IMR-90 (cell line): ENCODE data around the gene SLC29A1. TPM values are rescaled to one million over a fixed set of nuclear protein-coding genes. Genes with fewer than 3 reads are reported as not detected.

Source experiments
- ATAC-seq: fragments of 200-7000 bp; cut with Tn5 transposase; 2 replicates; pipeline ENCODE4 v1.9.1; 2020; ENCODE audit warnings: low read depth, mild to moderate bottlenecking, moderate library complexity
- BruUV-seq: library from RNA; stranded (reverse); fragments of 400-500 nt; replicated peaks from 2 replicates; lab custom pipeline; 2021; lab: Mats Ljungman, UMichigan
- CTCF ChIA-PET: fragments of 300-600 bp; formaldehyde crosslinking; extraction: SDS; loops from one replicate; lab custom pipeline; 2021; ENCODE audit warnings: antibody characterized with exemption; lab: Yijun Ruan, JAX
- POLR2A ChIA-PET: fragments of 300-600 bp; sonication (Branson Sonifier 250); formaldehyde crosslinking; loops from one replicate; lab custom pipeline; 2022; ENCODE audit warnings: antibody characterized with exemption; ENCODE audit not compliant: unreplicated experiment; lab: Charles Lee
- DNase-seq: peaks from one replicate; pipeline ENCODE4 v3.0.0; 2013
- H2AFZ ChIP-seq: replicated peaks from 2 replicates; pipeline ENCODE3; 2013; ENCODE audit warnings: low read length, mild to moderate bottlenecking; ENCODE audit not compliant: poor library complexity
- H2AK5ac ChIP-seq: 2 replicates; pipeline ENCODE4 v1.6.1; 2013; ENCODE audit warnings: low read depth, low read length, inconsistent platforms
- H2AK9ac ChIP-seq: replicated peaks from 2 replicates; pipeline ENCODE3; 2013; ENCODE audit warnings: mild to moderate bottlenecking, low read depth, low read length, moderate library complexity; ENCODE audit not compliant: poor library complexity
- H2BK120ac ChIP-seq: 2 replicates; pipeline ENCODE4 v1.6.1; 2013; ENCODE audit warnings: low read depth, low read length, inconsistent platforms
- H2BK15ac ChIP-seq: 3 replicates; pipeline ENCODE4 v1.6.1; 2013; ENCODE audit warnings: low read depth, low read length, inconsistent platforms
- H2BK20ac ChIP-seq: 2 replicates; pipeline ENCODE4 v1.6.1; 2013; ENCODE audit warnings: low read depth, mild to moderate bottlenecking, inconsistent platforms, low read length, moderate library complexity
- H2BK5ac ChIP-seq: 2 replicates; pipeline ENCODE4 v1.6.1; 2013; ENCODE audit warnings: mild to moderate bottlenecking, low read depth, low read length, inconsistent platforms; ENCODE audit not compliant: poor library complexity, severe bottlenecking
- H3K14ac ChIP-seq: replicated peaks from 2 replicates; pipeline ENCODE4 v1.6.1; 2013; ENCODE audit warnings: low read depth, low read length, inconsistent platforms
- H3K18ac ChIP-seq: 2 replicates; pipeline ENCODE4 v1.6.1; 2013; ENCODE audit warnings: low read depth, low read length, control low read depth
- H3K23ac ChIP-seq: 2 replicates; pipeline ENCODE4 v1.6.1; 2013; ENCODE audit warnings: low read depth, low read length, inconsistent platforms
- H3K27ac ChIP-seq: 2 replicates; pipeline ENCODE4 v1.5.1; 2013; ENCODE audit warnings: mild to moderate bottlenecking, control low read depth, low read length; ENCODE audit not compliant: insufficient read depth
- H3K27me3 ChIP-seq: 2 replicates; pipeline ENCODE4 v1.6.1; 2013; ENCODE audit warnings: low read length; ENCODE audit not compliant: control insufficient read depth, insufficient read depth
- H3K36me3 ChIP-seq: 2 replicates; pipeline ENCODE4 v1.6.1; 2013; ENCODE audit warnings: low read length, mixed read lengths; ENCODE audit not compliant: control insufficient read depth, insufficient read depth
- H3K4ac ChIP-seq: 2 replicates; pipeline ENCODE4 v1.6.1; 2013; ENCODE audit warnings: low read depth, low read length, inconsistent platforms
- H3K4me1 ChIP-seq: 2 replicates; pipeline ENCODE4 v1.6.1; 2013; ENCODE audit warnings: low read length, mixed read lengths; ENCODE audit not compliant: control insufficient read depth, insufficient read depth
- H3K4me2 ChIP-seq: 2 replicates; pipeline ENCODE4 v1.6.1; 2013; ENCODE audit warnings: low read depth, mild to moderate bottlenecking, control low read depth, low read length, moderate library complexity
- H3K4me3 ChIP-seq: 2 replicates; pipeline ENCODE4 v1.5.1; 2013; ENCODE audit warnings: low read depth, mild to moderate bottlenecking, control low read depth, low read length, moderate library complexity; ENCODE audit not compliant: insufficient read depth
- H3K56ac ChIP-seq: 2 replicates; pipeline ENCODE4 v1.6.1; 2013; ENCODE audit warnings: low read length, inconsistent platforms; ENCODE audit not compliant: insufficient read depth; ENCODE audit errors: extremely low read depth
- H3K79me1 ChIP-seq, 2 experiments: 2 replicates each; pipeline ENCODE4 v1.6.1; 2013; ENCODE audit warnings: low read length in 2 of 2, inconsistent platforms in 1 of 2, low read depth in 1 of 2
- H3K9ac ChIP-seq: 2 replicates; pipeline ENCODE4 v1.6.1; 2013; ENCODE audit warnings: low read depth, low read length, control low read depth
- H3K9me1 ChIP-seq: 2 replicates; pipeline ENCODE4 v1.6.1; 2013; ENCODE audit warnings: low read length, inconsistent platforms; ENCODE audit not compliant: insufficient read depth
- H3K9me3 ChIP-seq: 2 replicates; pipeline ENCODE4 v1.6.1; 2013; ENCODE audit warnings: low read length; ENCODE audit not compliant: control insufficient read depth, insufficient read depth
- H4K20me1 ChIP-seq: 2 replicates; pipeline ENCODE4 v1.6.1; 2013; ENCODE audit warnings: low read length, inconsistent platforms; ENCODE audit not compliant: insufficient read depth
- H4K5ac ChIP-seq: 2 replicates; pipeline ENCODE4 v1.6.1; 2013; ENCODE audit warnings: mild to moderate bottlenecking, low read depth, low read length, control low read depth
- H4K8ac ChIP-seq, 2 experiments: 2 replicates each; pipeline ENCODE4 v1.6.1; 2013; ENCODE audit warnings: low read depth in 2 of 2, low read length in 2 of 2, control low read depth in 1 of 2, inconsistent platforms in 1 of 2
- H4K91ac ChIP-seq: 2 replicates; pipeline ENCODE4 v1.6.1; 2013; ENCODE audit warnings: low read depth, low read length, inconsistent platforms; ENCODE audit not compliant: insufficient read depth
- BHLHE40 ChIP-seq: fragments of 150-350 bp; IDR thresholded peaks from 2 replicates; pipeline ENCODE4 v1.6.1; 2016; ENCODE audit warnings: mild to moderate bottlenecking, low read depth, low read length
- CEBPB ChIP-seq: IDR thresholded peaks from 2 replicates; pipeline ENCODE4 v1.6.1; 2012; ENCODE audit warnings: low read depth, low read length, improper control_type of control experiment
- CHD1 ChIP-seq: IDR thresholded peaks from 2 replicates; pipeline ENCODE4 v1.6.1; 2012; ENCODE audit warnings: low read depth, low read length, improper control_type of control experiment
- FOS ChIP-seq: fragments of 150-350 bp; IDR thresholded peaks from 2 replicates; pipeline ENCODE4 v1.6.1; 2016; ENCODE audit warnings: low read depth, low read length
- MAFK ChIP-seq: IDR thresholded peaks from 2 replicates; pipeline ENCODE4 v1.6.1; 2012; ENCODE audit warnings: low read depth, low read length, improper control_type of control experiment
- MAZ ChIP-seq: IDR thresholded peaks from 2 replicates; pipeline ENCODE4 v1.6.1; 2012; ENCODE audit warnings: low read depth, mild to moderate bottlenecking, low read length, improper control_type of control experiment, moderate library complexity, borderline replicate concordance
- MXI1 ChIP-seq: IDR thresholded peaks from 2 replicates; pipeline ENCODE4 v1.6.1; 2012; ENCODE audit warnings: low read depth, mild to moderate bottlenecking, low read length, moderate library complexity, borderline replicate concordance
- NFE2L2 ChIP-seq: fragments of 150-350 bp; IDR thresholded peaks from 2 replicates; pipeline ENCODE4 v1.6.1; 2016; ENCODE audit warnings: low read depth, mild to moderate bottlenecking, low read length
- POLR2A ChIP-seq: IDR thresholded peaks from 2 replicates; pipeline ENCODE4 v1.6.1; 2012; ENCODE audit warnings: mild to moderate bottlenecking, low read depth, low read length
- RAD21 ChIP-seq: IDR thresholded peaks from 2 replicates; pipeline ENCODE4 v1.6.1; 2012; ENCODE audit warnings: low read length, improper control_type of control experiment
- RCOR1 ChIP-seq: IDR thresholded peaks from 2 replicates; pipeline ENCODE4 v1.6.1; 2012; ENCODE audit warnings: mild to moderate bottlenecking, low read length, improper control_type of control experiment; ENCODE audit not compliant: insufficient replicate concordance
- RFX5 ChIP-seq: IDR thresholded peaks from 2 replicates; pipeline ENCODE4 v1.8.0; 2012; ENCODE audit warnings: low read depth, mild to moderate bottlenecking, low read length, moderate library complexity
- SMC3 ChIP-seq: fragments of 150-350 bp; IDR thresholded peaks from 2 replicates; pipeline ENCODE4 v1.6.1; 2016; ENCODE audit warnings: low read depth, mild to moderate bottlenecking, antibody characterized with exemption, low read length, moderate library complexity
- WGBS, 2 experiments: methylation state at CpG; one replicate each; pipeline versions ENCODE4 v1.1.5 to v1.1.7; 2013; ENCODE audit warnings: missing lambda C conversion rate in 2 of 2; ENCODE audit not compliant: insufficient read length in 1 of 2; ENCODE audit errors: extremely low coverage in 2 of 2; 5-methylcytosine and 5-hydroxymethylcytosine counted together
- dilution Hi-C: fragments of 300-500 bp; cut with HindIII; formaldehyde crosslinking; loops from one replicate; pipeline ENCODE4 v1.14.3; 2018; ENCODE audit warnings: low sequenced_read_pairs; ENCODE audit not compliant: unreplicated experiment
- in situ Hi-C: fragments of 300-500 bp; cut with MboI; formaldehyde crosslinking; loops from 3 replicates; pipeline ENCODE4 v1.14.3; 2019; ENCODE audit warnings: low sequenced_read_pairs, inconsistent platforms, mixed read lengths
- intact Hi-C: fragments of 100-400 bp; cut with micrococcal nuclease; formaldehyde crosslinking; loops from 2 replicates; pipeline ENCODE4 v1.10.0; 2022
- polyA plus RNA-seq, 3 experiments: library from polyadenylated mRNA; depleted of rRNA; stranded (reverse); fragments of >200 nt; gene quantifications; 2 replicates each; pipeline ENCODE4 v1.2.3, GENCODE V29; 2012; ENCODE audit warnings: low replicate concordance in 1 of 3
- total RNA-seq: library from RNA; depleted of rRNA; stranded (reverse); fragments of >200 nt; gene quantifications from 2 replicates; pipeline ENCODE4 v1.2.3, GENCODE V29; 2012
- TF ChIP-seq, protein P1 (sequence below): conservative IDR thresholded peaks from 2 replicates; pipeline ENCODE4 v1.5.1; 2012; ENCODE audit warnings: mild to moderate bottlenecking, low read depth, low read length, improper control_type of control experiment
- TF ChIP-seq, protein P2 (sequence below): fragments of 150-350 bp; IDR thresholded peaks from 2 replicates; pipeline ENCODE4 v1.6.1; 2016; ENCODE audit warnings: low read depth, mild to moderate bottlenecking, low read length, moderate library complexity, borderline replicate concordance
- TF ChIP-seq, protein P3 (sequence below): fragments of 150-350 bp; IDR thresholded peaks from 2 replicates; pipeline ENCODE4 v1.6.1; 2017; ENCODE audit warnings: mild to moderate bottlenecking, antibody characterized with exemption, low read length, low read depth

The SLC29A1 gene
- total and polyA plus RNA-seq, 2 of the 4 experiments (the other 2 are of a cell fraction) = 4.1 to 22.1 TPM

DNA sequence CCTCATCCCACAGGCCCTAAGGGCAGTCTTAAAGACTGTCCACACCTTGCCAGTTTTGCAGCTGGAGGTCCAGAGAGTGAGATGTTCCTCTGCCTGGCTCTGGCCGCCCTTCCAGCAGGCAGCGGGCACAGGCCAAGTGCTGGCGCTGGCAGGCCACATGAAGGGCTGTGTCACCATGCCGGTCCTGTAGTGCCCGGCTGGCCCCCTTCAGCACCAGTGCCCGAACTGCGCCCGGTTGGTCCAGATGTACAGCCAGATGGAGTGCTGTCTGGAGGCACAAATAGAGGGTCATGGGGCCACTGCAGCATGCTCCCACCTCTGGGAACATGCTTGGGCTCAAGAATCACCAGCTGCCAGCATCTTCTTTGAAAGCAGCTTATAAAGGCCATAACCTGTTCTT is 38.2 kb downstream of the SLC29A1 start:
- H2BK15ac ChIP-seq = no peak overlapping the region
- H3K9me1 ChIP-seq = peaks cover 20% of the 10 kb centered on the region
- H2AK5ac ChIP-seq = no peak overlapping the region
- no peak overlapping the region for H4K5ac ChIP-seq
- peaks cover 24 to 49% of the 10 kb centered on the region in 2 experiments for H3K79me1 ChIP-seq
- H3K23ac ChIP-seq = no peak overlapping the region
- no peak overlapping the region for H3K18ac ChIP-seq
- H3K27ac ChIP-seq = no peak overlapping the region
- ChIA-PET POLR2A (no interaction called here), CTCF (no interaction called here)
- no peak overlapping the region for H3K56ac ChIP-seq
- DNase-seq = no peak
- no peak overlapping the region for H4K8ac ChIP-seq
- peak overlapping the region; percentile 5 for H2AFZ ChIP-seq
- in situ Hi-C loops = no loop called here
- H2BK5ac ChIP-seq = no peak overlapping the region
- H2AK9ac ChIP-seq = no peak overlapping the region
- WGBS, 2 experiments = 97% methylated on average over 5 of the region's 8 CpGs; no CpG with 5 or more reads in 1 of the 2 experiments
- intact Hi-C loops = no loop called here
- peaks cover 12% of the 10 kb centered on the region for H3K36me3 ChIP-seq
- BruUV-seq = no TSS peak
- no peak for TF ChIP-seq MAZ
- no peak for TF ChIP-seq MXI1
- no peak for TF ChIP-seq RFX5
- TF ChIP-seq BHLHE40 = no peak
- no peak for TF ChIP-seq SMC3
- TF ChIP-seq MAFK = no peak
- no peak for TF ChIP-seq CEBPB
- TF ChIP-seq RAD21 = no peak
- no peak for TF ChIP-seq FOS
- TF ChIP-seq, protein P1, sequence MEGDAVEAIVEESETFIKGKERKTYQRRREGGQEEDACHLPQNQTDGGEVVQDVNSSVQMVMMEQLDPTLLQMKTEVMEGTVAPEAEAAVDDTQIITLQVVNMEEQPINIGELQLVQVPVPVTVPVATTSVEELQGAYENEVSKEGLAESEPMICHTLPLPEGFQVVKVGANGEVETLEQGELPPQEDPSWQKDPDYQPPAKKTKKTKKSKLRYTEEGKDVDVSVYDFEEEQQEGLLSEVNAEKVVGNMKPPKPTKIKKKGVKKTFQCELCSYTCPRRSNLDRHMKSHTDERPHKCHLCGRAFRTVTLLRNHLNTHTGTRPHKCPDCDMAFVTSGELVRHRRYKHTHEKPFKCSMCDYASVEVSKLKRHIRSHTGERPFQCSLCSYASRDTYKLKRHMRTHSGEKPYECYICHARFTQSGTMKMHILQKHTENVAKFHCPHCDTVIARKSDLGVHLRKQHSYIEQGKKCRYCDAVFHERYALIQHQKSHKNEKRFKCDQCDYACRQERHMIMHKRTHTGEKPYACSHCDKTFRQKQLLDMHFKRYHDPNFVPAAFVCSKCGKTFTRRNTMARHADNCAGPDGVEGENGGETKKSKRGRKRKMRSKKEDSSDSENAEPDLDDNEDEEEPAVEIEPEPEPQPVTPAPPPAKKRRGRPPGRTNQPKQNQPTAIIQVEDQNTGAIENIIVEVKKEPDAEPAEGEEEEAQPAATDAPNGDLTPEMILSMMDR = no peak
- no peak for TF ChIP-seq NFE2L2
- TF ChIP-seq CHD1 = no peak
- TF ChIP-seq, protein P2, sequence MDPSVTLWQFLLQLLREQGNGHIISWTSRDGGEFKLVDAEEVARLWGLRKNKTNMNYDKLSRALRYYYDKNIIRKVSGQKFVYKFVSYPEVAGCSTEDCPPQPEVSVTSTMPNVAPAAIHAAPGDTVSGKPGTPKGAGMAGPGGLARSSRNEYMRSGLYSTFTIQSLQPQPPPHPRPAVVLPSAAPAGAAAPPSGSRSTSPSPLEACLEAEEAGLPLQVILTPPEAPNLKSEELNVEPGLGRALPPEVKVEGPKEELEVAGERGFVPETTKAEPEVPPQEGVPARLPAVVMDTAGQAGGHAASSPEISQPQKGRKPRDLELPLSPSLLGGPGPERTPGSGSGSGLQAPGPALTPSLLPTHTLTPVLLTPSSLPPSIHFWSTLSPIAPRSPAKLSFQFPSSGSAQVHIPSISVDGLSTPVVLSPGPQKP = no peak
- TF ChIP-seq POLR2A = no peak
- TF ChIP-seq, protein P3, sequence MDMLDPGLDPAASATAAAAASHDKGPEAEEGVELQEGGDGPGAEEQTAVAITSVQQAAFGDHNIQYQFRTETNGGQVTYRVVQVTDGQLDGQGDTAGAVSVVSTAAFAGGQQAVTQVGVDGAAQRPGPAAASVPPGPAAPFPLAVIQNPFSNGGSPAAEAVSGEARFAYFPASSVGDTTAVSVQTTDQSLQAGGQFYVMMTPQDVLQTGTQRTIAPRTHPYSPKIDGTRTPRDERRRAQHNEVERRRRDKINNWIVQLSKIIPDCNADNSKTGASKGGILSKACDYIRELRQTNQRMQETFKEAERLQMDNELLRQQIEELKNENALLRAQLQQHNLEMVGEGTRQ = no peak
- no peak for TF ChIP-seq RCOR1
- no peak for ATAC-seq
- H3K4me2 ChIP-seq = no peak overlapping the region
- no peak overlapping the region for H3K4ac ChIP-seq
- no peaks in the 10 kb centered on the region for H3K27me3 ChIP-seq
- no peak overlapping the region for H3K4me3 ChIP-seq
- no peak overlapping the region for H4K91ac ChIP-seq
- no peak overlapping the region for H2BK120ac ChIP-seq
- no peak overlapping the region for H3K9ac ChIP-seq
- no peak overlapping the region for H2BK20ac ChIP-seq
- peaks cover 10% of the 10 kb centered on the region for H4K20me1 ChIP-seq
- dilution Hi-C loops = no loop called here
- H3K14ac ChIP-seq = no peak overlapping the region
- no peaks in the 10 kb centered on the region for H3K9me3 ChIP-seq
- peaks cover 26% of the 10 kb centered on the region for H3K4me1 ChIP-seq
